ENCODE measurements around the gene IFI44L. TPM values are rescaled to one million over a fixed set of nuclear protein-coding genes. Genes with fewer than 3 reads are reported as not detected.
A peak's percentile ranks its signal among the peaks of the same experiment; 100 is the strongest.

Gene IFI44L
- total RNA-seq, 1 donor from 2014 or later = 22.1 TPM

- TF ChIP-seq CTCF (IDR thresholded peaks at IDR 0.05) = no peak
- Mint-ChIP-seq H3K9me3 (ENCODE audit: unreplicated experiment) (peaks cover 4% of the 10 kb centered on the region), H3K27me3 (ENCODE audit: unreplicated experiment) (no peaks in the 10 kb centered on the region), H3K4me1 (ENCODE audit: unreplicated experiment) (no peaks in the 10 kb centered on the region), H3K27ac (ENCODE audit: unreplicated experiment) (no peak overlapping the region), H3K4me3 (ENCODE audit: unreplicated experiment) (no peak overlapping the region), H3K36me3 (ENCODE audit: unreplicated experiment) (peaks cover 5% of the 10 kb centered on the region)
- DNase-seq (ENCODE audit: extremely low spot score, unreplicated experiment) = no peak
These were observed 48.2 kb downstream of the IFI44L start for GRCh38 chr1:78668427-78668826.

GRCh38 chr1:78672428-78672827 is 52.2 kb downstream of the IFI44L start:
- no peaks in the 10 kb centered on the region for H3K27me3 Mint-ChIP-seq (ENCODE audit: unreplicated experiment)
- TF ChIP-seq CTCF (IDR thresholded peaks at IDR 0.05) = no peak
- no peaks in the 10 kb centered on the region for H3K4me1 Mint-ChIP-seq (ENCODE audit: unreplicated experiment)
- no peak for DNase-seq (ENCODE audit: extremely low spot score, unreplicated experiment)
- H3K27ac Mint-ChIP-seq (ENCODE audit: unreplicated experiment) = no peak overlapping the region
- H3K36me3 Mint-ChIP-seq (ENCODE audit: unreplicated experiment) = no peaks in the 10 kb centered on the region
- no peak overlapping the region for H3K4me3 Mint-ChIP-seq (ENCODE audit: unreplicated experiment)
- peaks cover 4% of the 10 kb centered on the region for H3K9me3 Mint-ChIP-seq (ENCODE audit: unreplicated experiment)

- no peaks in the 10 kb centered on the region for H3K27me3 Mint-ChIP-seq (ENCODE audit: unreplicated experiment)
- H3K9me3 Mint-ChIP-seq (ENCODE audit: unreplicated experiment) = peaks cover 4% of the 10 kb centered on the region
- DNase-seq (ENCODE audit: extremely low spot score, unreplicated experiment) = no peak
- H3K36me3 Mint-ChIP-seq (ENCODE audit: unreplicated experiment) = no peaks in the 10 kb centered on the region
- no peak overlapping the region for H3K27ac Mint-ChIP-seq (ENCODE audit: unreplicated experiment)
- TF ChIP-seq CTCF (IDR thresholded peaks at IDR 0.05) = no peak
- peaks cover 4% of the 10 kb centered on the region for H3K4me1 Mint-ChIP-seq (ENCODE audit: unreplicated experiment)
- no peak overlapping the region for H3K4me3 Mint-ChIP-seq (ENCODE audit: unreplicated experiment)
These were observed 52.9 kb downstream of the IFI44L start for GRCh38 chr1:78673120-78673519.

- H3K9me3 Mint-ChIP-seq (ENCODE audit: unreplicated experiment) = no peaks in the 10 kb centered on the region
- no peak overlapping the region for H3K4me3 Mint-ChIP-seq (ENCODE audit: unreplicated experiment)
These were observed 56.2 kb downstream of the IFI44L start for GRCh38 chr1:78676347-78676982.

GRCh38 chr1:78676993-78677392 is 56.7 kb downstream of the IFI44L start:
- no peak overlapping the region for H3K27ac Mint-ChIP-seq (ENCODE audit: unreplicated experiment)
- peaks cover 8% of the 10 kb centered on the region for H3K4me1 Mint-ChIP-seq (ENCODE audit: unreplicated experiment)
- no peaks in the 10 kb centered on the region for H3K9me3 Mint-ChIP-seq (ENCODE audit: unreplicated experiment)
- no peak for DNase-seq (ENCODE audit: extremely low spot score, unreplicated experiment)
- no peak overlapping the region for H3K4me3 Mint-ChIP-seq (ENCODE audit: unreplicated experiment)
- no peaks in the 10 kb centered on the region for H3K27me3 Mint-ChIP-seq (ENCODE audit: unreplicated experiment)
- no peaks in the 10 kb centered on the region for H3K36me3 Mint-ChIP-seq (ENCODE audit: unreplicated experiment)
- no peak for TF ChIP-seq CTCF (IDR thresholded peaks at IDR 0.05)

More at GRCh38 chr1:78676347-78676982, 56.2 kb downstream of the IFI44L start:
- no peak for DNase-seq (ENCODE audit: extremely low spot score, unreplicated experiment)
- Mint-ChIP-seq H3K36me3 (ENCODE audit: unreplicated experiment) (no peaks in the 10 kb centered on the region), H3K4me1 (ENCODE audit: unreplicated experiment) (peaks cover 8% of the 10 kb centered on the region), H3K27ac (ENCODE audit: unreplicated experiment) (no peak overlapping the region), H3K27me3 (ENCODE audit: unreplicated experiment) (no peaks in the 10 kb centered on the region)
- TF ChIP-seq CTCF (IDR thresholded peaks at IDR 0.05) = peak; percentile 83

Data from osteocyte (in vitro differentiated cells).